Activated naive CD8-positive, alpha-beta T cell treated with anti-CD3 and anti-CD28 coated beads for 36 hours (primary cell): Measurements from ENCODE around the gene COX5A. TPM values are rescaled to one million over a fixed set of nuclear protein-coding genes. Genes with fewer than 3 reads are reported as not detected.
"Not testable (repeated sequence)": the region's sequence is repeated elsewhere in the genome, so short reads cannot be mapped to it uniquely, and the experiment has no call there.

Experiments
- DNase-seq: peaks from one replicate; pipeline ENCODE4 v3.0.0; 2021
- H3K27ac Mint-ChIP-seq: one replicate; pipeline ENCODE4 v1.8.0; 2022; ENCODE audit warnings: mild to moderate bottlenecking, moderate library complexity, mixed read lengths
- H3K27me3 Mint-ChIP-seq: one replicate; pipeline ENCODE4 v1.8.0; 2022; ENCODE audit warnings: mild to moderate bottlenecking, mixed read lengths
- H3K36me3 Mint-ChIP-seq: one replicate; pipeline ENCODE4 v1.8.0; 2021; ENCODE audit warnings: mild to moderate bottlenecking, mixed read lengths
- H3K4me1 Mint-ChIP-seq: one replicate; pipeline ENCODE4 v1.8.0; 2021; ENCODE audit warnings: mixed read lengths
- H3K4me3 Mint-ChIP-seq: one replicate; pipeline ENCODE4 v1.8.0; 2022; ENCODE audit warnings: mild to moderate bottlenecking, moderate library complexity, mixed read lengths
- H3K9me3 Mint-ChIP-seq: one replicate; pipeline ENCODE4 v1.8.0; 2022; ENCODE audit warnings: mixed read lengths
- total RNA-seq, 2 experiments: library from RNA; stranded (reverse); gene quantifications; one replicate each; pipeline ENCODE4 v1.2.3, GENCODE V29; 2021

The COX5A gene
- total RNA-seq, 2 experiments from 2014 or later: 352 to 363 TPM

DNA sequence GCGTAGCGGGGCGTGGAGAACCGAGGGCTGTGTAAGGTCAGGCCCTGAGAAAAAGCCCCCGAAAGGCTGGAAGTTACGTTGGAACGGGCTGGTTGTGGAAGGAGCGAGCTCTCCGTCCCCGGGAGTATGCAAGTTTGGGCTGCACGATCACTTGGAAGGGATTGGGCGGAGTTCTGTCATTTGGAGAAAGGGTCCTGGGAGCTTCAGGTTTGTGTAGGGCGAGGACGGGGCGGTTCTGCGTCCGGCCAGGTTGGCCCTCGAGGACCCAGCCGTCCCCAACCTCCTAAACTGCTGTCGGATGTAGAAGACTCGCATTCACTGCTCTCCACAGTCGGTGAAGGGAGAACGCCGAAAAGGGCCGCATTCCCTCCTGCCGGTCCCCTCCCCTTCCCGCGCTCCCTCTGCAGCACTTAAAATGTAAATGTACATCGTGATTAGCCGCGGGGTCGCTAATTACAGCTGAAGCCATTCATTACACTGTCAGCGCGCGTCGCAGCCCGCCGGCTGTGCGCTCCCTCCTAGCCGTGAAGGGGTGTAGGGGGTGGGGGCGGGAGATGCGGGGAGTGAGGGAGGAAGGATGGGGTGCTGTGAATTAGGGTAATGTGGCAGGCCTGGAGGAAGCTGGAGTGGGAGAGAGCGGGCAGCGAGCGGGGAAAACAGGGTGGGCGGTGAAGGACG, 21.2 kb upstream of the COX5A start:
- H3K4me1 Mint-ChIP-seq: peaks cover 44% of the 10 kb centered on the region
- DNase-seq: no peak
- H3K4me3 Mint-ChIP-seq: peak overlapping the region; percentile 44
- no peak overlapping the region for H3K27ac Mint-ChIP-seq
- no peaks in the 10 kb centered on the region for H3K9me3 Mint-ChIP-seq
- H3K27me3 Mint-ChIP-seq: peaks cover 58% of the 10 kb centered on the region
- H3K36me3 Mint-ChIP-seq: peaks cover 4% of the 10 kb centered on the region

DNA sequence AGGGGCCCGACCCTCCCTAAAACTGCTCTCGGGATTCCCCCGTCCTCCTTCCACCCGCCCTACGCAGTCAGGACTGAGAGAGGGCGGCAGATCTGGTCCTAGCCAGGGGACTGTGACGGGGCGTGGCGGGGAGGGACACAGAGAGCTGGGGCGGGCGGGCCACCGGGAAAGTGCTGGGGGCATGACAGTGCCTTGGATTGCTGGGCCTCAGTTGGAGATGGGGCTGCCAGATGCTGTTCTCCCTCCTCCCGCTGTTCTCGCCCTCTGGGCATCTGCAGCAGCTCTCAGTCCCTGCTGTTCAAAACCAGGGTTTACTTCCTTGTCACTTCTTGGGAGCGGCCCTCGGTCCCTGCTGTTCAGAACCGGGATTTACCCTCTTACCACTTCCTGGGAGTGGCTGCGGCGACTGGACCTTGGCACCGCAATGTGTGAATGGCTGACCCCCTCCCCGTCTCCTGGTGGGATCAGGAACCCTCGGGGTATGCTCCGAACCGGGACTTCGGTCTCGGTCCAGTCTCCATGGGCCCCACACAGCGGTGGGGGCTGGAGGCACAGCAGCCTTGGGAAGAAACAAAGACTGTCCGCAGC, 20.5 kb upstream of the COX5A start:
- Mint-ChIP-seq H3K27me3 (peaks cover 58% of the 10 kb centered on the region), H3K4me1 (peaks cover 44% of the 10 kb centered on the region), H3K4me3 (peak overlapping the region; percentile 44), H3K27ac (no peak overlapping the region), H3K9me3 (no peaks in the 10 kb centered on the region), H3K36me3 (peaks cover 4% of the 10 kb centered on the region)
- no peak for DNase-seq

DNA sequence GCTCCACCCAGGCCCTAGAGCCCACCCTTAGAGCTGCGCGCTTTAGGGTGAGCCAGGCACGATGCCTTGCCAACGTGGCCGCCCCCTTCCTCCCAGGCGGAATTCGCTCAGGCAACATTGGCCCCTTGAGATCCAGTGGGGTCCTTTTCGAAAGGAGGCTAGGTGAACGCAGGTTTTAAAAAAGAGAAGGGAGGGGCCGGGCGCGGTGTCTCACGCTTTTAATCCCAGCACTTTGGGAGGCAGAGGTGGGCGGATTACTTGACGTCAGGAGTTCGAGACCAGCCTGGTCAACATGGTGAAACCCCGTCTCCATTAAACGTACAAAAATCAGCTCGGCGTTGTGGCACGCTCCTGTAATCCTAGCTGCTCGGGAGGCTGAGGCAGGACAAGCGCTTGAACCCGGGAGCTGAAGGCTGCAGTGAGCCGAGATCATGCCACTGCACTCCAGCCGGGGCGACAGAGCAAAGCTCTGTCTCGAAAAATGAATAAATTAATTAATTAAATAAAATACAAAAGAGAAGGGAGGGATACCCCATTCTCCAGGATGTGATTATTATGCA, 19.7 kb upstream of the COX5A start:
- peak; percentile 22 for DNase-seq
- Mint-ChIP-seq H3K27ac (no peak overlapping the region), H3K36me3 (peaks cover 4% of the 10 kb centered on the region), H3K4me3 (peak overlapping the region; percentile 34), H3K4me1 (peaks cover 44% of the 10 kb centered on the region), H3K27me3 (peaks cover 52% of the 10 kb centered on the region), H3K9me3 (no peaks in the 10 kb centered on the region)

DNA sequence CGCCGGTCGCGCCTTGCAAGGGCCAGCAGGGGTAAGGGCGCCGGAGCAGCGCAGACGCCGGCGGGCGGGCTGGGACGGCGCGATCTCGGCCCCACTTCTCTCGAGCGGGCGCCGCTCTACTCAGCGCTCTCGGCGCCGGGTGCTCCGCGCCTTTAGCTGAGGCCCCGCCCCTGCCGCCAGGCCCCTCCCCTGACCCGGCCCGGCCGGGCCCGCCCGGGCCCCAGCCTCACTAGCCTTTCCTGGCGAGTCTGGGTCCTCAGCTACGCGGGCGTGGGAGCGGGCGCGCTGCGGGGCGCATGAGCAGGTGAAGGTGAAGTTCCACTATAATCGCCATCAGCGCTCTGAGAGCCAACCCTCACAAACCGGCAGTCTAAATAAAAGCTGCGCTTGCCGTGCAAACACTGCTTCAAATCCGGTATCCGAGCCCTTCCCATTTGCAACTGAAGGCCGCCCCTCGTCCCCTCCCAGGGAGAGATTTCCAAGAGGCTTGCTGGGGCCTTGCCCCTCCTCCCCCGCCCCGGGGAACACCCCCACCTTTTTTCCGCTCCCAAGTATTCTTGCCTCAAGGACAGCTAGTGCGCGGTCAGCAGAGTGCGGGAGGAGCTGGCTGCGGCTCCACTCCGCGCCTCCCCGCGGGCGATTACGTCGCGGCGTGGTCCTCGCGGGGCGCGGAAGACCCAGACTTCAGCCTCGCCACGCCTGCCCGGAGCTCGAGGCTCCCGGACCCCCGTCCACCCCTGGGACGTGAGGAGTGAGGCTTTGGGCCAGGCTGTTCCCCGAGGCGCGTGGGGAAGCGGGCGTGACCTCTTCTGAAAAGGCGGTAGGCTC, 19.0 kb upstream of the COX5A start, which contains the start of gene RPP25:
Gene RPP25 (minus strand): TSS at position 125 of the 828 bp plus-strand sequence. CDS start 189 bp downstream, outside the sequence.
- Mint-ChIP-seq H3K4me3 (peak within 1 kb of the TSS; percentile 70), H3K36me3 (peaks cover 4% of the 10 kb centered on the region), H3K27ac (peak within 1 kb of the TSS; percentile 38), H3K9me3 (no peaks in the 10 kb centered on the region), H3K27me3 (peaks cover 46% of the 10 kb centered on the region), H3K4me1 (peaks cover 44% of the 10 kb centered on the region)
- peak; percentile 78 for DNase-seq

DNA sequence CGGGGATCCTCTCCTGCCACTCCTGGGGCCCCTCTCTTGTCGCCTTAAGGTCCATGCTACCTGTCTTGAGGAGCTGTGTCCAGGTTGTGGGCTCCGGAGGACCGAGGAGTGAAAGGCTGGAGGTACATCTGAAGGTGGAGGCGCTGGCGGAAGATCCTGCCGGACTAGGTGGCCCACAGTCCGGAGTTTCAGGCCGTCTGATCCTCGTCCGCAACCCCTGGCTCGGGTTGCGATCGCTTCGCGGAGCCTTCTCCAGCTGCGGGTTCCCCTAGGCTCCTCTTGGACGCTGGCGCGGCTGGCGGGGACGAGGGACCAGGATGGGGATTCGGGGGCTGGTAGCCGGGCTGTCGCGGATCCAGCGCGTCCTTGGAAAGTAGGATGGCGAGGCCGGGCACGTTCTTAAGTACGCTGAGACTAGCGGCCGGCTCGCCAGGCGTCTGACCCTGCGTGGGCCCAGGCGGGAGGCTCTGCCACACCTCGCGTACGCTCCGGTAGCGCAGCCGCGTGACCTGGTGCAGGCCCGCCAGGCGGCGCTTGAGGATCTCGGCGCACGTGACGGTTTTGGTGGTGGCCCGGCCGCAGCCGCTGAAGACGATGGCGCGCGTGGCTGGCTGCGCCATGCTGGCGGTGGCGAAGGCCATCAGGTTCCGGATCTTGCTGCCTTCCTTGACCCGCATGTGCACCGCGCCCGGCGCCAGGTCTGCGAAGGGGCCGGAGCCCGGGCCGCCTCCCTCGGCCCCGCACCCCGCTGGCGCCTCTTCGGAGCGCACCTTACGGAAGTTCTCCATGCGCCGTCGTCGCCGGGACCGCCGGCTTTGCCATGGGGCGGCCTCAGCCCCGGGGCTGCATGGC, 18.1 kb upstream of the COX5A start:
- peak; percentile 79 for DNase-seq
- Mint-ChIP-seq H3K4me3 (peak overlapping the region; percentile 70), H3K9me3 (no peaks in the 10 kb centered on the region), H3K36me3 (peaks cover 4% of the 10 kb centered on the region), H3K27me3 (peaks cover 39% of the 10 kb centered on the region), H3K27ac (peak overlapping the region; percentile 38), H3K4me1 (peaks cover 37% of the 10 kb centered on the region)

DNA sequence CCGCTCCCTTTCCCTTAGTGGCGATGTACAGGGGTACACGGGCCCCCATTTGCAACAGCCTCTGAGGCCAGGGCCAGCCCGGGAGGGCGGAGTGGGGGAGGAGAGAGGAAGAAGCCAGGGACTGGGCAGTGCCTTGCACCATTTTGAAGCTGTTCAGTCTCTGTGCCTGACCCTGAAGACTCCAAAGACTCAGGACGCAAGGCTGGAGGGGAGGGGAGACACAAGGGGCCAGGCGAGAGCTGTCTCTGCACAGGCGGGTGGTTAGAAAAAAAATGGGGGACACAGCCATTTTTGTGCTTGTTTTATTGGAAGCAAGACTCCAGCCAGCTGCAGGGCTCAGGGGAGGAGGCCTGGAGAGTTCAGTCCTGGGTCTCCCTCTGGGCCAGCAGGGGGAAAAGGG, 17.1 kb upstream of the COX5A start:
- no peak for DNase-seq
- Mint-ChIP-seq H3K4me1 (peaks cover 32% of the 10 kb centered on the region), H3K4me3 (peak overlapping the region; percentile 70), H3K27me3 (peaks cover 36% of the 10 kb centered on the region), H3K27ac (no peak overlapping the region), H3K36me3 (peaks cover 4% of the 10 kb centered on the region), H3K9me3 (no peaks in the 10 kb centered on the region)

DNA sequence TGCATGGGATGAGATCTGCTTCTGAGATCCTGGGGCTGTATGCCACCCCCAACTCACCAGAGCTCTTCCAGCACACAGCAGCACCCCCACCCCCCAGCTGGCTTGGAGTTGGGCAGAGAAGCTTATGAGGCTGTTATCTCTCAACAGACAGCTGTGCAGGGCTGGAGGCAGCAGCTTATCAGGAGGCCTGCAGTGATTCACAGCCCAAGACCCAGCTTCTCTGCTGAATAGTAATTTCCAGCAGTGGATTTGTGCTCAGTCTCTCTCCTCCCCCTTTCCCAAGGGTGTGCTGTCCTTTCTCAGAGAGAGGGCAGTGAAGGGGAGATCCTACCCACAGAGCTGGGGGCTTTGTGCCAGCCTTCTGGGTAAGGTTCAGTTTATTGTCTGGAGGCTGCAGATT, 16.6 kb upstream of the COX5A start:
- H3K4me1 Mint-ChIP-seq: peaks cover 28% of the 10 kb centered on the region
- H3K9me3 Mint-ChIP-seq: no peaks in the 10 kb centered on the region
- H3K4me3 Mint-ChIP-seq: no peak overlapping the region
- peaks cover 31% of the 10 kb centered on the region for H3K27me3 Mint-ChIP-seq
- DNase-seq: no peak
- H3K36me3 Mint-ChIP-seq: peaks cover 4% of the 10 kb centered on the region
- no peak overlapping the region for H3K27ac Mint-ChIP-seq

DNA sequence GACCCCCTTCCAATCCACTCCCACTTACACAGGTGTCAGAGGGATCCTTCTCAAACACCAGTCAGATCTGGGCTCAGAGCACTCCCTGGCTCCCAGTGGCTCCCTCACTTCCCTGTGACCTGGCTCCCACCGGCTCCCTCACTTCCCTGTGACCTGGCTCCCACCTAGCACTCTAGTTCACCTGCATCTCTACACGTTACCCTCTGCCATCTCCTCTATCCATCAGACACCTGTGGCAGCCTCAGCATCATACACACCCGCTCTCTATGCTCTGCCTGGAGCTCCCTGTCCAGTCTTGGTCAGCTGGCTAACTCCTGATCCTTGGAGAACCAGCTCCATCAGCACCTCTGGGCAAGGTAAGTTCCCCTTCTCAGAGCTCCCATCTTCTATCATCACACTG, 13.1 kb upstream of the COX5A start:
- Mint-ChIP-seq H3K27me3 (peaks cover 8% of the 10 kb centered on the region), H3K9me3 (no peaks in the 10 kb centered on the region), H3K27ac (no peak overlapping the region), H3K36me3 (peaks cover 4% of the 10 kb centered on the region), H3K4me3 (no peak overlapping the region), H3K4me1 (peaks cover 11% of the 10 kb centered on the region)
- DNase-seq: no peak

DNA sequence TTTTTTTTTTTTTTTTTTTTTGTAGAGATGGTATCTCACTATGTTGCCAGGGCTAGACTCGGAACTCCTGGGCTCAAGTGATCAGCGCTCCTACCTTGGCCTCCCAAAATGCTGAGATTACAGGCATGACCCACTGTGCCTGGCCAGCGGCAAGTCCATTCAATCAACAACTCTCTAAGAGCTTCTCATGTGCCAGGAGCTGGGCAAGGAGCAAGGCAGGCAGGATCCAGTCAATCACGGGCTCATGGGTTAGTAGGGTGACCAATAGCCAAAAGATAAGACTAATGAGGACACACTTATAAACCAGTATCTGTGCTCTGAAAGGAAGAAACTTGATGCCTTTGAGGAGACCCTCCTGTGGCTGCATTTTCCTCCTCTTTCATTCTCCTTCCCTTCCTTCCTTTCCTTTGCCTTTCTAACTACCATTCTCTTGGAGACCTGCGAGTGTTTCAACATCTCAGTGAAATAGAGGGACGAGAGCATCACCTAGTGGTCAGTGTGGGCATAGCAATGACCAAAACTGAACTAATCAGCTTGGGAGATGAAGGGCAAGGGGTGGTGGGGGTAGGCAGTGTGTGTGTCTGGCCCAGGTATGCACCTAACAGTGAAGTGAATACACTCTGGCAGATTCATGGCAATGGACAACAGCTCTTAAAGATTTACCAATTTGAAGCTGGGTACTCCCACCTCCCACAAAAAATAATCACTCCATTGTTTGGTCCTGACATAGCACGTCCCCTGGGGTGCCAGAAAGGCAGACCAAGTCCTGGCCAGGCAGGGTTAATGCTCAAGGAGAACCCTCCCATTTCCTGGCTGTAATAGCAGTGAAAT, 12.4 kb upstream of the COX5A start:
- no peaks in the 10 kb centered on the region for H3K36me3 Mint-ChIP-seq
- peak; percentile 69 for DNase-seq
- no peak overlapping the region for H3K4me3 Mint-ChIP-seq
- peaks cover 7% of the 10 kb centered on the region for H3K4me1 Mint-ChIP-seq
- H3K27me3 Mint-ChIP-seq: peaks cover 5% of the 10 kb centered on the region
- H3K27ac Mint-ChIP-seq: no peak overlapping the region
- H3K9me3 Mint-ChIP-seq: no peaks in the 10 kb centered on the region

DNA sequence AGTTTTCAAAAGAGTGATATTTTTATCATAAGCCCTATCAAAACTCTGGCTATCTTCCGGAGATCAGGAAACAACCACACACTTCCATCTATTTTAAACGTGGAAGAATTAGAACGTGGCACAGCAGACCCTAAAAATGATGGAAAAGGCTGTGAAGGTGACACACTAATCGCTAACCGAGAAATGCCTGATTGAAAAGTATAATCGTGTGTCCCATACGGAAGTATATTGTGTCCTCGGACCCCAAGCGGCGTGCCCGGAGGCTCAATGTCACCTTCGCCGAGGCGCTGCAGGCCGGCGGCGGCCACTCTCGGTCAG, 642 bp downstream of the COX5A start:
- Mint-ChIP-seq H3K9me3 (no peaks in the 10 kb centered on the region), H3K27ac (peak overlapping the region; percentile 86), H3K27me3 (no peaks in the 10 kb centered on the region), H3K4me1 (peaks cover 31% of the 10 kb centered on the region), H3K36me3 (peaks cover 19% of the 10 kb centered on the region), H3K4me3 (peak overlapping the region; percentile 94)
- DNase-seq: no peak

DNA sequence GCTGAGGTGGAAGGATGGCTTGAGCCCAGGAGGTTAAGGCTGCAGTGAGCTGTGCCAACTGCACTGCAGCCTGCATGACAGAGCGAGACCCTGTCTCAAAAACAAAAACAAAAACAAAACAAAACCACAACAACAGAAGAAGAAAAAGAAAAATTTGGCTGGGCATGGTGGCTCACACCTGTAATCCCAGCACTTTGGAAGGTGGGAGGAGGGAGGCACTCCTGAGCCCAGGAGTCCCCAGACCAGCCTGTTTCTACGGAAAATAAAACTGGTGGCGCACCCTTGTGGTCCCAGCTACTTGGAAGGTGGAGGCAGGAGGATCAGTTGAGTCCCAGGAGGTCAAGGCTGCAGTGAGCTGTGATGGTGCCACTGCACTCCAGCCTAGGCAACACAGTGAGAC, 2.7 kb downstream of the COX5A start:
- H3K4me1 Mint-ChIP-seq: peaks cover 31% of the 10 kb centered on the region
- DNase-seq, H3K27me3 Mint-ChIP-seq, H3K9me3 Mint-ChIP-seq, H3K27ac Mint-ChIP-seq: not testable (repeated sequence)
- peak overlapping the region; percentile 11 for H3K4me3 Mint-ChIP-seq
- H3K36me3 Mint-ChIP-seq: peaks cover 28% of the 10 kb centered on the region

DNA sequence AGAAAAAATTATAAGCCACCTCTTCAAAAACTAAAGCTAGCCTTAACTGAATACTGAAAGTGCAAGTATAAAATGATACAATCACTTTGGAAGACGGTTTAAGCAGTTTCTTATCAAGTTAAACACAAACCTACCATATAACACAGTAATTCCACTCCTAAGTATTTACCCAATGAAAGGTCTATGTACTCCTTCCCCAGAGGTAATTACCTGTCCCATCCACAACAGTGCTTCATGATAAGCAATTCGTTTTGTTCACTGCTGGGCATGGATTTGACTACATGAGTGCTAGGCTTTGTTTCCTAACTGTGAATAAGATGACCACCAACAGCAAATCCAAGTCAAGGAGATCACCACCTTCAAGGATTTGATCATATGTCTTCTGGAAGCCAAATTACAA, 4.3 kb downstream of the COX5A start:
- no peak overlapping the region for H3K4me3 Mint-ChIP-seq
- no peaks in the 10 kb centered on the region for H3K9me3 Mint-ChIP-seq
- H3K27me3 Mint-ChIP-seq: no peaks in the 10 kb centered on the region
- no peak for DNase-seq
- peaks cover 31% of the 10 kb centered on the region for H3K4me1 Mint-ChIP-seq
- peaks cover 28% of the 10 kb centered on the region for H3K36me3 Mint-ChIP-seq
- H3K27ac Mint-ChIP-seq: no peak overlapping the region

DNA sequence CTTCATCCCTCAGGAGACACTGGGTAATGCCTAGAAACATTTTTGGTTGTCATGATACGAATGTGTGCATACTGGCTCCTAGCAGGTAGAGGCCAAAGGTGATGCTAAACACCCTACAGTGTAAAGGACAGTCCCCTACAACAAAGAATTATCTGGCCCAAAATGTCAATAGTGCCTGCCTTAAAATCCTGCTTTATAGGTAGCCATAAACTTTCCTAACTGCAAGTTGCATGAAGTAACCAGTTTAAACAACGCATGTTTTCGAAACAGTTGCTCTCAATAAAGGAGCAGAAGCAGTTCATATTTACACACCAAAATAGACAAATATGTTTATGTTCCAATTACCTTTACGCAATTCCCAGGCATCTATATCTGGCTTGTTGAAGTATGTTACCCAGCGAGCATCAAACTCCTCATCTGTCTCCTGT, 9.1 kb downstream of the COX5A start:
- H3K27me3 Mint-ChIP-seq: no peaks in the 10 kb centered on the region
- no peak for DNase-seq
- peaks cover 17% of the 10 kb centered on the region for H3K36me3 Mint-ChIP-seq
- no peak overlapping the region for H3K27ac Mint-ChIP-seq
- no peak overlapping the region for H3K4me3 Mint-ChIP-seq
- peaks cover 7% of the 10 kb centered on the region for H3K4me1 Mint-ChIP-seq
- H3K9me3 Mint-ChIP-seq: no peaks in the 10 kb centered on the region

DNA sequence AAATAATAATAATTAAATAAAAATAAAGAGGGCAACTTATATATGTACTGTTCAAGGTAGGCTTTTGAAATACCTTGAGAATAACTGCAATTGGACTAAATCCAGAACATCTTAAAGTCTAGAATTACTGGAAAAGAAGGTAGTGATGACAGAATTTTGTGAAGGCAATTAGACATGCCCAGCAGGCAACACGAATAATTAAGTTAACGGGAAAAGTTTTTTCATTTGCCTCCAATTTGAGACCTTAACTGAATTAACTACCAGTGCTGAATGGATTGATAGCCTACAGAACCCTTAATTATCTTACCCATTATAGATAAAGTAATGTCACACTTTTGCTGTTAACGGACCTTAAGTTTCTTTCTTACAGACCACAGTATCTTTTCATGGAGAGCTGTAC, 13.3 kb downstream of the COX5A start:
- no peak overlapping the region for H3K27ac Mint-ChIP-seq
- no peak overlapping the region for H3K4me3 Mint-ChIP-seq
- DNase-seq: no peak
- H3K36me3 Mint-ChIP-seq: peaks cover 25% of the 10 kb centered on the region
- H3K27me3 Mint-ChIP-seq: no peaks in the 10 kb centered on the region
- H3K4me1 Mint-ChIP-seq: peaks cover 4% of the 10 kb centered on the region
- no peaks in the 10 kb centered on the region for H3K9me3 Mint-ChIP-seq
